HCEC 1CT (cell line): ENCODE measurements around the gene GTF2IRD1.
"Not testable (repeated sequence)": the region's sequence is repeated elsewhere in the genome, so short reads cannot be mapped to it uniquely, and the experiment has no call there.

Experiments used
- DNase-seq: peaks from one replicate; pipeline ENCODE4 v3.0.0-alpha.2; 2017

The GTF2IRD1 gene

GRCh38 chr7:74437291-74437571 lies 16.5 kb upstream of the GTF2IRD1 start:
- DNase-seq = not testable (repeated sequence)

DNA sequence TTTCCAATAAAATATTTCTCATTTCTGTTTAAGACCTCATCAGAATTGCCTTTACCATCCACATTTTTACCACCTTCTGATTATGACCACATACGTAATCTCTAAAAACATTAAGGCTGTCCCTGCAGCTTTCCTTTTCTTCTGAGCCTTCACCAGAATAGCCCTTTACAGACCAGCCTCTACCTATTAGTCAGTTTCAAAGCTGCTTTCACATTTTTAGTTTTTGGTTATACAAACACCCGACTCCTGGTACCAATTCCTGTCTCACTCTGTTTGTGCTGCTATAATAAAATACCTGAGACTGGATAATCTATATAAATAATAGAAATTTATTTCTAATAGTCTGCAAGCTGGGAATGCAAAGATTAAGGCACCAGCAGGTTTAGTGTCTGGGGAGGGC lies 15.4 kb upstream of the GTF2IRD1 start:
- DNase-seq = no peak

GRCh38 chr7:74439541-74439940 lies 14.2 kb upstream of the GTF2IRD1 start:
- DNase-seq = no peak

GRCh38 chr7:74440143-74440542 lies 13.6 kb upstream of the GTF2IRD1 start:
- DNase-seq = not testable (repeated sequence)

GRCh38 chr7:74441801-74442200 lies 11.9 kb upstream of the GTF2IRD1 start:
- no peak for DNase-seq

GRCh38 chr7:74443543-74444247 lies 10.0 kb upstream of the GTF2IRD1 start:
- no peak for DNase-seq

- DNase-seq = no peak
Measured at GRCh38 chr7:74449144-74449543, 4.6 kb upstream of the GTF2IRD1 start.

- DNase-seq = peak; percentile 18
Measured at GRCh38 chr7:74449809-74450397, 3.8 kb upstream of the GTF2IRD1 start.

GRCh38 chr7:74452748-74453321 lies 871 bp upstream of the GTF2IRD1 start:
- DNase-seq = peak; percentile 51

GRCh38 chr7:74454021-74454924 lies 567 bp downstream of the GTF2IRD1 start:
- no peak for DNase-seq

GRCh38 chr7:74454925-74455288 lies 1.2 kb downstream of the GTF2IRD1 start:
- no peak for DNase-seq

DNA sequence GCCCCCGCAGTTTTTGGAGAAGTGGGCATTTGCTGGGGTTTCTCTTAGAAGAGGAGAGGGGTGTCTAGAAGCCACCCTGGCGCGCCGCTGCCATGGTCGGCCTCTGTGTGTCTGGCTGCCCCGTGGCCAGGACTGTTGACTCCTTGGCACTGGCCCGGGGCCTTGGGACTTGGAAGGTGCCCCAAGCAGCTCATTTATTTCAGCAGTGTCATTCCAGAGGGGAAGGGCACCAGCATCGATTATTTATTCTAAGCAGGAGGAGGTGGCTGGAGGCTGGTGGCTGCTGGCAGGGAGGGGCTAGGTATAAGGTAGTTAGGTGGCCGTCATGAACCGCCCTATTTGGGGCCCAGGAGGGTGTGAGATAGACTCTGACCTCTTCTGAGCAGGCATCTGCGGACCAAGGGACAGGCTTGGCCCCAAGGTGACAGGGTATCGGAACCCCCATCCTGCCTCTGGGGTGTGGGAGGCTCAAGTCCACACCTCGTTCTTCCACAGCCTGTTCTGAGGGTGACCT lies 1.6 kb downstream of the GTF2IRD1 start:
- DNase-seq = no peak

GRCh38 chr7:74455928-74456327 lies 2.2 kb downstream of the GTF2IRD1 start:
- DNase-seq = no peak

- DNase-seq = no peak
Measured at GRCh38 chr7:74457007-74457406, 3.3 kb downstream of the GTF2IRD1 start.

DNA sequence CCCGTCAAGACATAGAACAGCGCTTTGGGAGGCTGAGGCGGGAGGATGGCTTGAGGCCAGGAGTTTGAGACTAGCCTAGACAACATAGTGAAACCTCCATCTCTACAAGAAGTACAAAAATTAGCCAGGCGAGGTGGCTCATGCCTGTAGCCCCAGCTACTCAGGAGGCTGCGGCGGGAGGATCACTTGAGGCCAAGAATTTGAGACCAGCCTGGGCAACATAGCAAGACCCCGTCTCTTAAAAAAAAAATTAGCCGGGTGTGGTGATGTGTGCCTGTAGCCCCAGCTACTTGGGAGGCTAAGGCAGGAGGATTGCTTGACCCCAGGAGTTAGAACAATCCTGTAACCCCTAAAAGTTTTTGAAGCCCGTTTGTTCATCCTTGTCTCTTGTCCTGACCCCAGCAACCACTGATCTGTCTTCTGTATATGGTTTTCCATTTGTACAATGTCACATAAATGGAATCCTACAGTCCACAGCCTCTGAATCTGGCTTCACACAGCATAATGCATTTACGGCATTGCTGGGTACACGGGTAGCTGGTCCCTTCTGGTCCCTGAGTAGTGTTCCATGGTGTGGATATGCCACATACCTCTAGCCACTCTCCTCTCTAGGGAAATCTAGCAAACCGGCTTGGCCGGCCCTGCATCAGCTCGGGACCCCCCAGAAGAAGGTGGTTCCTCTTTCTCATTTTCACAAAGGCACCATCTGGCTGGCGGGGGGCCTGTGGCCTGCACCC lies 8.4 kb downstream of the GTF2IRD1 start:
- no peak for DNase-seq

- no peak for DNase-seq
Measured at GRCh38 chr7:74462707-74463100, 9.0 kb downstream of the GTF2IRD1 start.

DNA sequence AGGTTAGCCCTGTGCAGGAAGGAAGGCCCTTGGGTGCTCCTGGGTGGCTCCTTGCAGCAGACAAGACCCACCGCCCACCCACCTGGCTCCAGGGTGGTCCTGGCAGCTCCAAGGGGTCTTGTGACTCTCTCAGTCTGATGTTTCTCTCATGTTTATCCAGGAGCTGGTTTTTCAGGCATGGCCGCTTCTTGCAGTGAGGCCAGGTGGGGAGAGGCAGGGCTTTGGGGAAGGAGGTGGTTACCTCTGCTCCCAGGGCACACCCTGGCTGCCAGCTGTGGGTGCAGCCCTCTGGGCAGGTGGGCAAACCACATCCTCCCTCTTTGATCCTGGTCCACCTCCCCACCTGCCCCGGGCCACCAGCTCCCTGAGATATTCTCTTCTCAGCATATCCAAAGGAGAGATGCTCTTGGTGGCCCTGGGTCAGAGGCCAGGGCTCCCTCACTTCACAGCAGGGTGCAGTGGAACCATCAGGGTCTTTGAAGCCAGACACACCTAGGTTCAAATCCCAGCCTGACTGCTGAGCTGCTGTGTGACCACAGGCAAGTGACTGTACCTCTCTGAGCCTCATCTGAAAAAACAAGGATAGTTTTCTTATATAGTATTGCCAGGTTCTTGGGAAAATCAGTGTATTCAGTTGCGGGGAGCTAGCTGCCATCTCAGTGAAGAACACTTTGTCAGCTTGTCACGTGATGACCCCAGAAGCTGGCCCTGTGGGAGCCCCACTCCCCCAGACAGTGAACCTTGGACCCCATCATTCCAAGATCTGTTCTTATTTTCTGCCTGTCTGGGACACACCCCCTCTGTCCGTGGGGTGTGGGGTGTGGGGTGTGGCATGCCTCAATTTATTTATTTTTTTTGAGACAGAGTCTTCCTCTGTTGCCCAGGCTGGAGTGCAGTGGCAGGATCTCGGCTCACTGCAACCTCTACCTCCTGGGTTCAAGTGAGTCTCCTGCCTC lies 11.5 kb downstream of the GTF2IRD1 start:
- DNase-seq = no peak

- no peak for DNase-seq
Measured at GRCh38 chr7:74466196-74466813, 12.6 kb downstream of the GTF2IRD1 start.

DNA sequence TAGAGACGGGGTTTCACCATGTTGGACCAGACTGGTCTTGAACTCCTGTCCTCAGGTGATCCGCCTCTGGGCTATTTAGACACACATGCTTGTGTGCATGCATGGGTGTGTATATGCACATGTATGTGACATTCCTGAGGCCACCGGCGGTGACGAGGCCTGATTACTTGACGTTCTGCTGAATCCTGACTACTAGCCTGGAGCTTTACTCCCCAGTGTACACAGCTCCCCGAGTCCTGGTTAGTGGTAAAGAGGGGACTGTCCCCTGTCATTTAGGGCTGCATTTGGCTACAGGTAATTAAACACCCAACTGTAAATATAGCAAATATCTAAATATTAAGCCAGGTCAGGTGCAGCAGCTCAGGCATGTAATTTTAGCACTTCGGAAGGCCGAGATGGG lies 14.2 kb downstream of the GTF2IRD1 start:
- DNase-seq = no peak

DNA sequence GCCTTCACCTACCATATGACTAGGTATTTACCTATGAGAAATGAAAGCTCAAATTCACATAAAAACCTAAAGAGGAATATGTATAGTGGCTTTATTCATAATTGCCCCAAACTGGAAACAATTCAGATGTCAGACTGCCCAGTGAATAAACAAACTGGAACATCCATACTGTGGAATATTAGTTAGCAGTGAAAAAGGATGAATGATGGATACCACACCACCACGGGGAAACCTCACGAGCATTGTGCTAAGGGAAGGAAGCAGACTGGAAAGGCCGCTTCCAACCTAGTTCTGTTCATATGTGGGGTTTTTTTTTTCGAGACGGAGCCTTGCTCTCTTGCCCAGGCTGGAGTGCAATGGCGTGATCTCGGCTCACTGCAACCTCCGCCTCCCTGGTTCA lies 16.8 kb downstream of the GTF2IRD1 start:
- no peak for DNase-seq

DNA sequence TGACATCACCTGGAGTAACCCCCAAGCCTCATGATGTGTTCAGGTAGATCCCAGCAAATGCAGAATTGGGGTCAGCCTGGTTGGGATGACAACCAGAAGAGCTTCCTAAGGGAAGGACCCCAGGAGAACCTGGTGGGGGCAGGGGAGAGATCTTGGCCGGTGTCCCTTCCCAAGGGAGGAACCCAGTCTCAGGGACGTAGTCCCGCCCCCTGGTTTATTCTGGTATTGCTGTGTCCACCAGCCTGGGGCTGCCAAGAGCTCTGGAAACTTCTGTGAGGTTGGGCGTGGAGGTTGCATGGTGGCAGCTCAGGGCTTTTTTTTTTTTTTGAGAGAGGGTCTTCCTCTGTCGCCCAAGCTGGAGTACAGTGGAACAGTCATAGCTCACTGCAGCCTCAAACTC lies 19.4 kb downstream of the GTF2IRD1 start:
- DNase-seq = no peak
